ENCODE measurements around the gene DENND4A. TPM values are rescaled to one million over a fixed set of nuclear protein-coding genes. Genes with fewer than 3 reads are reported as not detected.
A peak's percentile ranks its signal among the peaks of the same experiment; 100 is the strongest.

DENND4A gene
- polyA plus RNA-seq, 5 donors, result 14.3 to 25.4 (median 22.5) TPM

DNA sequence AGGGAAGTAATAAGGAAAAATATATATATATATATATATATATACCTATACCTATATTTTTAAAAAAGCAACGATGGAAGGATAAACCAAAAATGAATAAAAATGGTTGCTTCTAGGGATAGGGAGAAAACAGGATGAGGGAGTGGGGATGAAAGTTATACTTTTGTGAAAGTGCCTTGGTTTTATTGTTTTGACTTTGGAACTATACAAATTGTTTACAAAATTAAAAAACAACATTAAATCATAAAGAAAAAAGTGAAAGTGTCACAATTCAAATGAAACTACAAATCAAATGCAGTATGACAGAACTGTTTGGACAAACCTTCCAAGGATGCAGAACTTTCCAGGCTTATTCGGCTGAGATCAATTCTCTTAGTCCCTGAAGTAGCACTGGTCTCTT lies 116.0 kb downstream of the DENND4A start:
- DNase-seq, result no peak

DNA sequence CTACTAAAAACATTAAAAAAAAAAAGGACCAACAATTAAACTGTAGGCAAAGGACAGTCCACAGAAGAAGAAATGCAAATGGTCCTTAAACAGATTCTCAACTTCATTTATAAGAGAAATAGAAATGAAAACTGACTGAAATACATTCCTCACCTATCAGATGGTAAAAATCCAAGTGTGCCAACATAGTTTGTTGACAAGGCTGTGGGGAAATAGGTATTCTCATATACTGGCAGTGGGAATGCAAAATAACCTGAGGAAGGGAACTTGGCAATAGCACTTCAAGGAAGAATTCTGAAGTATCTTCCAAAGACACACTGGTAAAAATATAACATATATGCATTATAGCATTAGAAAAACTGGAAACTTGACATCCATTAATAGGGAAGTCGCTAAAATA lies 116.5 kb downstream of the DENND4A start:
- DNase-seq, result no peak

DNA sequence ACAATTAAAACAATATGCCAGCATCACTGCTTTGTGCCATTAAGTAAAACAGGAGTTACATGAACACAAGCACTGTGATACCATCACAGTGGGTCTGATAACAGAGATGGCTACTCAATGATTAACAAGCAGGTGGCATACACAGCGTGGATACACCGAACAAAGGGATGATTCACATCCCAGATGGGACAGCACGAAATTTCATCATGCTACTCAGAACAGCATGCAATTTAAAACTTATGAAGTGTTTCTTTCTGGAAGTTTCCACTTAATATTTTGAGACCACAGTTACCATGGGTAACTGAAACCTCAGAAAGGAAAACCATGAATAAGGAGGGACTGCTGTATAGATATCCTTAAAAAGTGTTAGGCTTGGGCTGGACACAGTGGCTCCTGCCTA lies 125.8 kb downstream of the DENND4A start:
- no peak for DNase-seq

GRCh38 chr15:65663521-65663920 lies 128.6 kb downstream of the DENND4A start:
- no peak for DNase-seq

- DNase-seq, result no peak
Measured at GRCh38 chr15:65660927-65661326, 131.2 kb downstream of the DENND4A start.

DNA sequence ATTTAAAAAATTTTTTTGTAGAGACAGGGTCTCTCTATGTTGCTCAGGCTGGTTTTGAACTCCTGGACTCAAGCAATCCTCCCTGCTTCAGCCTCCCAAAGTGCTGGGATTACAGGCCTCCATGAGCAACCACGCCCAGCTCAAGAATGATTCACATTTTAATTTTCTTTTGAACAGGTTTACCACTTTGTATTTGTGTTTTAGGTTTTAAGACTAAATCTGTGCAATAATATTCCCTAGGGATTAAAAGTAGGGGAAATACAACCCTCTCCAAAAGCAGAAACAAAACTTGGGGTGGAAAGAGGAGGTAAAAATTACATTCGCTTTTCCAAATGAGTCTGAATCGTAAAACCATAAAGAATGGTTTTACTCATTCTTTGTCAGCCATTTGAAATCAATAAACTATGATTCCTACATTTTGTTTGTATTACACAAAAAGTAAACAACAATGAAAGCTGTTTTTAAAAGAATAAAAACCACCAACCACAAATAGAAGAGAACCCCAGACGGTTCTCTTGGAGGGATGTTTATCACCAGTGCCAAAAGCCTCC lies 132.5 kb downstream of the DENND4A start:
- DNase-seq, result no peak

DNA sequence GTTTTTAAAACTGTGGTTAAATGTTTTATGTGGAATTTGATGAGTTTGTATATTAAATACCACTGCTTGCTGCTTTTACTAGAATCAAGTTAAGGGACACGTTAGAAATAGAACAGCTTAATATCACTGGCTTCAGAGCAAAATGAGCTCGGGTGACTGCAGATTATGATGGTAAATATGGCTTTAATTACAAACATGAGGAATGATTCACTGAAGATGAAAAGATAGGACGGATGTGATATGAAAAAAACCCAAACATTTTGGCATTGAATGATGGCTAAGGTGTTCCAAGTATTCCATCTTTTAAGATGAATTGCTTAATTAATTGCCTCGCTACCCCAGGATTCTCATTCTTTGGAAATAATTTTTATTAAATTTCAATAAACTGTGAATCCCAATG lies 136.6 kb downstream of the DENND4A start:
- no peak for DNase-seq

DNA sequence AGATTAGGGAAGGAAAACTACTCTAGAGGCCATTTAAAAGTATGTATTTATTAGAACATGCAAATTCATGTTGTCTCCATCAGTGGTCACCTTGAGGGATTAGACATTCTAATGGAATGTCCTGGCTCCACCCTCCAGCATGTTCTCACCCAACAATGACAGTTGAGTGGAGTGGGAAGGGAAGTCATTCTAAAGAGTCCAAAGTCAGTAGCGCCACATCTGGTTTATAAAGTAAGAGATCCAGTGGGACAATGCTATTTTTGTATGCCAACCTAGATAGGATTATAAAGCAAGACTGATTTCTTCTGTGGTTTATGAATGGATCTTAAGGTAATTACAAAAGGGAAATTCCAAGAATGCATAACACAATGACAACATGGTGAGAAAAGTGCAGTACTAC lies 137.1 kb downstream of the DENND4A start:
- DNase-seq, result no peak

DNA sequence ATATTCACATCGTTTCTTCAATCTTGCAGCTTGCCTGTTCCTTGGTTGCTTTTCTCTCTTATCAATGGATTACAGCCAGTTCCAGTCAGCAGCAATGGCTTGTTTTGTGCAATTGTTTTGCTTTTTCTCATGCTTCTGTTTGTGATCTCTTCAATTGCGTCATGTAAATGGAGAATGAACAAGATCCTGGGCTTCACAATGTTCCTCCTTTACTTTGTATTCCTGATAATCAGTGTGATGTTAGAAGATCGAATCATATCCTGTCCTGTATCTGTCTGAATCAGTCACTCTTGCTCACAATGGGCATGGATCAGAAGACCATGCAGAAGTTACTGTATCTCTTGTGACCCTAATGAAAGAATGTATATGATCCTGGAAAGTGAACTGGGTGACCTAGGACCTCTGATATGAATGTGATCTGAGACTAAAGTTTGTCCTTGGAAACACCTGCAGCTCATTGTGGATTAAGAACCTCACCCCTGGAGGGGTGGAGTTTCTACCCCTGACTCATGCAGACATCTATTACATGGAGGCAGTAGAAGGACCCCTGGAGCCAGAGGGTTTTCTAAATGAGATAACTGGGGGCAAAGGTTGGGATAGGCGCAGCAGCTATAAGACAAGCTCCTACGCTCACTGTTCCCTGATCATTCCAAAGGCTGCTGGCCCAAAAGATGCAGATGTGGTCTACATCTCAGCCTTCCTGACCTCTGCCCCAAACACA lies 138.1 kb downstream of the DENND4A start:
- no peak for DNase-seq

DNA sequence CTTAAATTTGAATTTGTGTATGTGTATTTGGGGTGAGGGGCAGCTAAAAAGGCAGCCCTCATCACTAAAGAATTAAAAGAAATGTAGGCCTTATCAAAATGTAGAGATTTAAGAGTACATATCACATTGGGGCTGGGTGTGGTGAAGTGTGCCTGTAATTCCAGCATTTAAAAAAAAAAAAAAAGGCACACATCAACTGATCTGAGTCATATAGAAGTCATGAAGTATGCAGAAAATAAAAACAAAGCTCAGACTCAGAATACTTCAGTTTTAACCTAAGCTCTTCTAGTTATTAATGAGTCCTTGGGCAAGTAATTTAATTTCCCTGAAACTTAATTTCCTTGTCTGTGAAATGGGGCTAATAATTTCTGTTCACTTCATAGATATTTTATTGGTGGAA lies 138.8 kb downstream of the DENND4A start:
- no peak for DNase-seq

GRCh38 chr15:65651831-65652749 lies 140.0 kb downstream of the DENND4A start:
- DNase-seq, result no peak

- no peak for DNase-seq
Measured at GRCh38 chr15:65651042-65651322, 141.1 kb downstream of the DENND4A start.

DNA sequence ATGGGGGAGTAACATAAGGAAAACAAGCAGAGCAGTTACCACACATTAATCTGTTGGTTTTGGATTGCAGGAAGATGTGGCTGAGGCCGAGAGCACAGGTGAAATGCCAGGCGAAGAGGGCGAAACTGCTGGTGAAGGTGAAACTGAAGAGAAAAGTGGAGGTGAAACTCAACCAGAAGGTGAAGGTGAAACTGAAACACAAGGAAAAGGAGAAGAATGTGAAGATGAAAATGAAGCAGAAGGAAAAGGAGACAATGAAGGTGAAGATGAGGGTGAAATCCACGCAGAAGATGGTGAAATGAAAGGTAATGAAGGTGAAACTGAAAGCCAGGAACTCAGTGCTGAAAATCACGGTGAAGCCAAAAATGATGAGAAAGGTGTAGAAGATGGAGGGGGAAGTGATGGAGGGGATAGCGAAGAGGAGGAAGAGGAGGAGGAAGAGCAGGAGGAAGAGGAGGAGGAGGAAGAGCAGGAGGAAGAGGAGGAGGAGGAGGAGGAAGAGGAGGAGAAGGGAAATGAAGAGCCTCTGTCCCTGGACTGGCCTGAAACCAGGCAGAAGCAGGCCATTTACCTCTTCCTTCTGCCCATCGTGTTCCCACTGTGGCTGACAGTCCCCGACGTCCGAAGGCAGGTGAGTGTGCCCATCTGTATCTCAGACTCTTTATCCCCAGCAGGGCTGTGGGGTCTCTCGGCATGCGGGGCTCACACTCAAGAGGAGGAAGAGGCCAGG lies 141.6 kb downstream of the DENND4A start:
- DNase-seq, result no peak

- no peak for DNase-seq
Measured at GRCh38 chr15:65646486-65646885, 145.6 kb downstream of the DENND4A start.

GRCh38 chr15:65645392-65645791 lies 146.7 kb downstream of the DENND4A start:
- DNase-seq, result no peak

DNA sequence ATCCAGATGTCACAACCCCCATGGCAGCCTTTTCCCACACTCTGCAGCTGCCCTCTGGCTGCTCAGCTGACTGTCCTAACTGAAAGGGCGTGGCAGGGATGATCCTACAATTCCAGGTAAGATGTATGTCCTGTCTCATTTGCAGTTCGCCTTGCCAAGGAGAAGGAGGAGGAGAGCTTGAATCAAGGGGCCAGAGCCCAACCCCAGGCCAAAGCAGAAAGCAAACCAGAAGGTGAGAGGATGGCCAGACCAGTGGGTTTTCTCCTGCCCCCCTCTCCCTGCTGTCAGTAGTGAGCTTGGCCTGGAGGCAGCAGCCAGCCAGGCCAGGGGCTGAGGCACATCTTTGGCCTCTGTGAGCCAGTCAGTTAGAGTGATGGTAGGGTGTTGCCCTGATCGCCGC lies 147.8 kb downstream of the DENND4A start:
- no peak for DNase-seq

DNA sequence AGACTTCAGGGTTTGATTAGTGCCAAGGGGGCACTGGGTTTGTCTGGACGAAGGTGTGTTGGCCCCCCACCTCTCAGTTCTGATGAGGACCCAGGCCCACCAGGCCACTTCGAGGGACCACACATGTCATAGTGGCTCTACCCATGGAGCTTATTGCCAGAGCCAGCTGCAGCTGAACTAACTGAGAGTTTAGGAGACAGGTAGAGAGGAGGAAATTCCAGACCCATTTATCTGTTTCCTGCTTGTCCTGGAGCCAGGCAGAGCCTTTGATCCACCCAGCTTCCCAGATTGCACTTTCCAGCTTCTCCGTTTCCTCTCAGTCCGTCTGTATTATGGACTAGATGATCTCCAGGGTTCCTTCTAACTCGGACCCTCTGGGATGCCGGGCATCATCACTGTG lies 149.5 kb downstream of the DENND4A start:
- no peak for DNase-seq

GRCh38 chr15:65641768-65642475 lies 150.2 kb downstream of the DENND4A start:
- peak; percentile 28 to 30 for DNase-seq

DNA sequence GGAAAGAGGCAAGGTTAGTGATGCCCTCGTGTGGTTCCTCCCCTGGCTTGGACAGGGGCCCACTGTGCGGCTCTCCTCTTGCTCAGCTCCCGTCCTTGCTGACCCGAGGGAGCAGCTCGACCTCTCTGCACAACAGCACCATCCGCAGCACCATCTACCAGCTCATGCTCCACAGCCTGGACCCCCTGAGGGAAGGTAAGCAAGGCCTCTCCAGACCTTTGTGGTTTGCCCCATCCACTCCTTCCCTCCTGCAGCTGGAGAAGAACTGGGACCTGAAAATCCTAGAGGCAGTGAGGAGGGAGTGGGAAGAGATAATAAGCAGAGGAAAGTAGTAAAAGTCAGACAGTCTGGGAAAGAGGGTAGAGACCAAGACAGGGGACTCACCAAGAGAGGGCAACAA lies 152.6 kb downstream of the DENND4A start:
- no peak for DNase-seq

DNA sequence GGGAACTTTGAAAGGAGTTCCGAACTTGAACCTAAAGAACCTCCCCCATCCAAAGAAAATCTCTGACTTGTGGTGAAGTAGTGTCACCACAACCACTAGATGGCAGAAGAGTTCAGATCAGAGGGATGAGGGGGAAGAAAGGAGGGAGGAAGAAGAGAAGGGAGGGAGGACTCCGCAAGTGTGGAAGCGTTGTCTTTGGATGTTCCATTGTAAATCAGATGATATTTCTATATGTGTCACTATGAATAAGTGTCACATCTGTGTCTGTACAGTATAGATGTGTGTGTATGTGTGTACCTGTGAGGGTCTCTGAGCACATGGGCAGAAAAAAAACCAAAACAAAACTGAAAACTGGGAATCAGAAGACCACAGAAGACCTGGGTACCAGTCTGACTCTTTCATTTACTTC lies 153.4 kb downstream of the DENND4A start:
- peak; percentile 42 to 69 for DNase-seq

GRCh38 chr15:65638109-65638508 lies 154.0 kb downstream of the DENND4A start:
- no peak for DNase-seq

- no peak for DNase-seq
Measured at GRCh38 chr15:65634356-65634755, 157.7 kb downstream of the DENND4A start.
